ENCODE data around the gene LNP1.

LNP1 gene

DNA sequence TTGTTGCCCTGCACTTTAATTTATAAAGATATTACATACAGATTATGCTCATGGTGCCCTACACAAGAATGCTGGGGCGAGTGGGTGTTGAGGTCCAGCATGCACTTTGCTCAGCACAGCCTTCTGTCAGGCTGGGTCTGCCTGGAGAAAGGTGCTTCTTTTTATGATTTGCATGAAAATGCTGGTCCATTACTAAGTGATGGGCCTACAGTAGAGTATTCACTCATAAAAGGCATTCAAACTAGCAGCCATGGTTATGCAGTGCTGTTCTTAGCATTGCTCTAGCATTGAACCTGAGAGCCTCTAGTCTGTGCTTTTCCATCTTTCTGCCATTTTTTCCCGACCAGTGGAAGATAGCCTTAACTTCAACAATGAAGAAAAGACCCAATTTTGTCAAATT lies 12.3 kb downstream of the LNP1 start:
- no peak overlapping the region for H3K9ac ChIP-seq (ENCODE audit: low read length)
- H4K20me1 ChIP-seq (ENCODE audit: low read depth, low read length): no peaks in the 10 kb centered on the region
- TF ChIP-seq EZH2phosphoT487 (conservative IDR thresholded peaks at IDR 0.05; ENCODE audit: low read length): no peak
- TF ChIP-seq, protein P1, sequence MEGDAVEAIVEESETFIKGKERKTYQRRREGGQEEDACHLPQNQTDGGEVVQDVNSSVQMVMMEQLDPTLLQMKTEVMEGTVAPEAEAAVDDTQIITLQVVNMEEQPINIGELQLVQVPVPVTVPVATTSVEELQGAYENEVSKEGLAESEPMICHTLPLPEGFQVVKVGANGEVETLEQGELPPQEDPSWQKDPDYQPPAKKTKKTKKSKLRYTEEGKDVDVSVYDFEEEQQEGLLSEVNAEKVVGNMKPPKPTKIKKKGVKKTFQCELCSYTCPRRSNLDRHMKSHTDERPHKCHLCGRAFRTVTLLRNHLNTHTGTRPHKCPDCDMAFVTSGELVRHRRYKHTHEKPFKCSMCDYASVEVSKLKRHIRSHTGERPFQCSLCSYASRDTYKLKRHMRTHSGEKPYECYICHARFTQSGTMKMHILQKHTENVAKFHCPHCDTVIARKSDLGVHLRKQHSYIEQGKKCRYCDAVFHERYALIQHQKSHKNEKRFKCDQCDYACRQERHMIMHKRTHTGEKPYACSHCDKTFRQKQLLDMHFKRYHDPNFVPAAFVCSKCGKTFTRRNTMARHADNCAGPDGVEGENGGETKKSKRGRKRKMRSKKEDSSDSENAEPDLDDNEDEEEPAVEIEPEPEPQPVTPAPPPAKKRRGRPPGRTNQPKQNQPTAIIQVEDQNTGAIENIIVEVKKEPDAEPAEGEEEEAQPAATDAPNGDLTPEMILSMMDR (IDR thresholded peaks at IDR 0.05; ENCODE audit: insufficient read depth, low read length, poor library complexity, severe bottlenecking): no peak
- H3K4me2 ChIP-seq (ENCODE audit: low read depth, low read length, poor library complexity, severe bottlenecking): no peak overlapping the region
- no peak overlapping the region for H3K27ac ChIP-seq (ENCODE audit: low read depth, low read length)
- H3K36me3 ChIP-seq (ENCODE audit: low read length): no peaks in the 10 kb centered on the region
- H2AFZ ChIP-seq (ENCODE audit: low read depth, low read length, severe bottlenecking): no peak overlapping the region
- no peaks in the 10 kb centered on the region for H3K9me2 ChIP-seq (replicated peaks; ENCODE audit: insufficient read depth, low read length)
- H3K4me3 ChIP-seq (ENCODE audit: insufficient read depth, low read length, poor library complexity, severe bottlenecking): no peak overlapping the region
- H3K79me2 ChIP-seq (ENCODE audit: insufficient read depth, low read length): no peaks in the 10 kb centered on the region
- no peaks in the 10 kb centered on the region for H3K27me3 ChIP-seq (ENCODE audit: low read length)
- no peaks in the 10 kb centered on the region for H3K9me3 ChIP-seq (ENCODE audit: insufficient read depth, low read length)
- H3F3A ChIP-seq (ENCODE audit: insufficient read depth): no peaks in the 10 kb centered on the region

DNA sequence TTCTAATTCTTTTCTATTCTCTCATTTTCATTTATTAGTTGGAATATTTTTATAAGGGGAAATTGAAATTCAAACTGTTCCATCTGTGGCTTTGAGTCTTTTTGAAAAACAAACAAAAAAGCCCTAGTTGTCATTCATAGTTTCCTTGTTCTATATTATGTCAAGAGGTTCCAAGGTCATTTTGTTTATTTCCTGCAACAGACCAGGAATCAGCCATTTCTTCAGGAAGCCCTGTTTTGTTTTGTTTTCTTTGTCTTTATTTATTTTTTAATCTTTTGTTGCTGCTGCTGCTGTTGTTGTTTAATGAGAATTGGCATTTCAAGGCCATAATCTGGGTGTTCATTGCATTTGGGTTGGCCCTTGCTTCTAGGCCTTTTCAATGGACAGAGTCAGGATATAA lies 14.8 kb downstream of the LNP1 start:
- Histone ChIP-seq H3K36me3 (ENCODE audit: low read length) (no peaks in the 10 kb centered on the region), H3K9me2 (replicated peaks; ENCODE audit: insufficient read depth, low read length) (no peaks in the 10 kb centered on the region), H3K4me2 (ENCODE audit: low read depth, low read length, poor library complexity, severe bottlenecking) (no peak overlapping the region), H2AFZ (ENCODE audit: low read depth, low read length, severe bottlenecking) (no peak overlapping the region), H3K79me2 (ENCODE audit: insufficient read depth, low read length) (no peaks in the 10 kb centered on the region), H3K9me3 (ENCODE audit: insufficient read depth, low read length) (no peaks in the 10 kb centered on the region), H3F3A (ENCODE audit: insufficient read depth) (no peaks in the 10 kb centered on the region), H3K27ac (ENCODE audit: low read depth, low read length) (no peak overlapping the region), H3K27me3 (ENCODE audit: low read length) (no peaks in the 10 kb centered on the region), H3K4me3 (ENCODE audit: insufficient read depth, low read length, poor library complexity, severe bottlenecking) (no peak overlapping the region), H3K9ac (ENCODE audit: low read length) (no peak overlapping the region), H4K20me1 (ENCODE audit: low read depth, low read length) (no peaks in the 10 kb centered on the region)
- no peak for TF ChIP-seq EZH2phosphoT487 (conservative IDR thresholded peaks at IDR 0.05; ENCODE audit: low read length)
- TF ChIP-seq, protein P1 (IDR thresholded peaks at IDR 0.05; ENCODE audit: insufficient read depth, low read length, poor library complexity, severe bottlenecking): no peak

DNA sequence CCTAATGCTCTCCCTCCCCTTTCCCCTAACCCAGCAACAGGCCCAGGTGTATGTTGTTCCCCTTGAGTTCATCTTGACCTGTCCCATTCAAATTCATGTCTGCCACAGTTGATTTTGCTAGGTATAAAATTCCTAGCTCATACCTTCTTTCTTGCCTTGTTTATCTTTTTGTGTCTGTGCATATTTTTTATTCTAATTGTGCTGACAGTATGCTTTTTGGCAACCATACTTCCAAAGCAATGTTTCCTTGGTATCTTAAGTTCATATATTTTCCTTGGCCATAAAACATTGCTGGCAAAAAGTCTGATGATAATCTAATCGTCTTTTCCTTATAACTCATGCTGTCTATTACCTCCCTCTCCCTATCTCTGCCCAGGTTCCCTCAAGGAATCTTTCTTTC lies 15.5 kb downstream of the LNP1 start:
- Histone ChIP-seq H3K9me2 (replicated peaks; ENCODE audit: insufficient read depth, low read length) (no peaks in the 10 kb centered on the region), H3K4me3 (ENCODE audit: insufficient read depth, low read length, poor library complexity, severe bottlenecking) (no peak overlapping the region), H3K36me3 (ENCODE audit: low read length) (no peaks in the 10 kb centered on the region), H3K4me2 (ENCODE audit: low read depth, low read length, poor library complexity, severe bottlenecking) (no peak overlapping the region), H3K9ac (ENCODE audit: low read length) (no peak overlapping the region), H3F3A (ENCODE audit: insufficient read depth) (no peaks in the 10 kb centered on the region), H3K9me3 (ENCODE audit: insufficient read depth, low read length) (no peaks in the 10 kb centered on the region), H3K79me2 (ENCODE audit: insufficient read depth, low read length) (no peaks in the 10 kb centered on the region), H2AFZ (ENCODE audit: low read depth, low read length, severe bottlenecking) (no peak overlapping the region), H3K27me3 (ENCODE audit: low read length) (no peaks in the 10 kb centered on the region), H3K27ac (ENCODE audit: low read depth, low read length) (no peak overlapping the region), H4K20me1 (ENCODE audit: low read depth, low read length) (no peaks in the 10 kb centered on the region)
- no peak for TF ChIP-seq EZH2phosphoT487 (conservative IDR thresholded peaks at IDR 0.05; ENCODE audit: low read length)
- TF ChIP-seq, protein P1 (IDR thresholded peaks at IDR 0.05; ENCODE audit: insufficient read depth, low read length, poor library complexity, severe bottlenecking): no peak

All from SU-DHL-6 (cell line).